Ovary (tissue), 3 donors: ENCODE results near the gene EIF2S3B.
"Not testable (repeated sequence)": the region's sequence is repeated elsewhere in the genome, so short reads cannot be mapped to it uniquely, and the experiment has no call there.

Source experiments
- EP300 ChIP-seq: sonication (generic); formaldehyde crosslinking; IDR thresholded peaks from one replicate; pipeline ENCODE4 v1.6.1; 2017; ENCODE audit warnings: antibody characterized with exemption
- POLR2A ChIP-seq: fragments of 450-650 bp; IDR thresholded peaks from one replicate; pipeline ENCODE4 v1.6.1; 2017; ENCODE audit warnings: antibody characterized with exemption, mild to moderate bottlenecking, moderate library complexity
- TF ChIP-seq, protein P1 (sequence below), 3 donors: fragments of 450-650 bp in 2 of 3; fragments of 200-600 bp in 1 of 3; IDR thresholded peaks; one replicate each; pipeline versions ENCODE4 v1.5.1 to v1.8.0; 2016 to 2022; ENCODE audit warnings: antibody characterized with exemption in 3 of 3, mild to moderate bottlenecking in 1 of 3
- donor health status: DM: no; HTN: no; CAD: no.

DNA sequence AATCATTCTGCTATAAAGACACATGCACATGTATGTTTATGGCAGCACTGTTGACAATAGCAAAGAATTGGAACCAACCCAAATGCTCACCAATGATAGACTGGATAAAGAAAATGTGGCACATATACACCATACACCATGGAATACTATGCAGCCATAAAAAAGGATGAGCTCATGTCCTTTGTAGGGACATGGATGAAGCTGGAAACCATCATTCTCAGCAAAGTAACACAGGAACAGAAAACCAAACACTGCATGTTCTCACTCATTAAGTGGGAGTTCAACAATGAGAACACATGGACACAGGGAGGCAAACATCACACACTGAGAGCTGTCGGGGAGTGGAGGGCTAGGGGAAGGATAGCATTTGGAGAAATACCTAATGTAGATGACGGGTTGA, 18.4 kb upstream of the EIF2S3B start:
- TF ChIP-seq, protein P1, sequence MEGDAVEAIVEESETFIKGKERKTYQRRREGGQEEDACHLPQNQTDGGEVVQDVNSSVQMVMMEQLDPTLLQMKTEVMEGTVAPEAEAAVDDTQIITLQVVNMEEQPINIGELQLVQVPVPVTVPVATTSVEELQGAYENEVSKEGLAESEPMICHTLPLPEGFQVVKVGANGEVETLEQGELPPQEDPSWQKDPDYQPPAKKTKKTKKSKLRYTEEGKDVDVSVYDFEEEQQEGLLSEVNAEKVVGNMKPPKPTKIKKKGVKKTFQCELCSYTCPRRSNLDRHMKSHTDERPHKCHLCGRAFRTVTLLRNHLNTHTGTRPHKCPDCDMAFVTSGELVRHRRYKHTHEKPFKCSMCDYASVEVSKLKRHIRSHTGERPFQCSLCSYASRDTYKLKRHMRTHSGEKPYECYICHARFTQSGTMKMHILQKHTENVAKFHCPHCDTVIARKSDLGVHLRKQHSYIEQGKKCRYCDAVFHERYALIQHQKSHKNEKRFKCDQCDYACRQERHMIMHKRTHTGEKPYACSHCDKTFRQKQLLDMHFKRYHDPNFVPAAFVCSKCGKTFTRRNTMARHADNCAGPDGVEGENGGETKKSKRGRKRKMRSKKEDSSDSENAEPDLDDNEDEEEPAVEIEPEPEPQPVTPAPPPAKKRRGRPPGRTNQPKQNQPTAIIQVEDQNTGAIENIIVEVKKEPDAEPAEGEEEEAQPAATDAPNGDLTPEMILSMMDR (IDR thresholded peaks at IDR 0.05) = not testable (repeated sequence)
- not testable (repeated sequence) for TF ChIP-seq POLR2A, EP300
